Hepatic stellate cell (primary cell): ENCODE data around the gene UAP1L1.

Experiments used
- DNase-seq: peaks from one replicate; pipeline ENCODE4 v3.0.0; 2011; ENCODE audit warnings: low spot score

UAP1L1 gene

GRCh38 chr9:137041124-137041523, 36.2 kb upstream of the UAP1L1 start:
- no peak for DNase-seq

- no peak for DNase-seq
These were observed 34.3 kb upstream of the UAP1L1 start for GRCh38 chr9:137042751-137043727.

- no peak for DNase-seq
These were observed 33.3 kb upstream of the UAP1L1 start for GRCh38 chr9:137044037-137044436.

- peak; percentile 41 for DNase-seq
These were observed 32.7 kb upstream of the UAP1L1 start for GRCh38 chr9:137044502-137045177.

- peak; percentile 72 for DNase-seq
These were observed 31.8 kb upstream of the UAP1L1 start for GRCh38 chr9:137045294-137046087.

- peak; percentile 95 for DNase-seq
These were observed 31.1 kb upstream of the UAP1L1 start, which contains the start of gene NPDC1 for GRCh38 chr9:137046088-137046787. Gene NPDC1, minus strand, starts transcription at chr9:137046177. Its CDS starts 188 bp downstream, at chr9:137045989.

- DNase-seq: no peak
These were observed 28.4 kb upstream of the UAP1L1 start for GRCh38 chr9:137048655-137049543.

GRCh38 chr9:137049544-137050449, 27.5 kb upstream of the UAP1L1 start:
- no peak for DNase-seq

- no peak for DNase-seq
These were observed 26.7 kb upstream of the UAP1L1 start for GRCh38 chr9:137050570-137050969.

- no peak for DNase-seq
These were observed 26.1 kb upstream of the UAP1L1 start for GRCh38 chr9:137051145-137051724.

GRCh38 chr9:137052293-137052692, 25.0 kb upstream of the UAP1L1 start:
- no peak for DNase-seq

GRCh38 chr9:137052998-137053943, 24.0 kb upstream of the UAP1L1 start:
- no peak for DNase-seq

- no peak for DNase-seq
These were observed 23.1 kb upstream of the UAP1L1 start, which contains the start of gene ENTPD2 for GRCh38 chr9:137053944-137054931. Gene ENTPD2, minus strand, starts transcription at chr9:137054061. Its CDS starts 64 bp downstream, at chr9:137053997.

- no peak for DNase-seq
These were observed 22.4 kb upstream of the UAP1L1 start for GRCh38 chr9:137054932-137055384.

GRCh38 chr9:137055385-137056364, 21.6 kb upstream of the UAP1L1 start:
- DNase-seq: no peak
